Activated naive CD4-positive, alpha-beta T cell treated with anti-CD3 and anti-CD28 coated beads, Interleukin-2, amount 10 ng/mL, durations not matched to agents 7 days and 5 days (primary cell): ENCODE data around the gene ARHGAP31.
A peak's percentile ranks its signal among the peaks of the same experiment; 100 is the strongest.

ENCODE experiments used
- CTCF ChIA-PET: fragments of 350-600 bp; sonication (Branson Sonifier 250); formaldehyde crosslinking; loops from one replicate; lab custom pipeline; 2021; ENCODE audit warnings: antibody characterized with exemption; lab: Charles Lee
- DNase-seq: peaks from one replicate; pipeline ENCODE4 v3.0.0-alpha.2; 2020
- H3K27ac Mint-ChIP-seq: one replicate; pipeline ENCODE4 v1.8.0; 2021; ENCODE audit warnings: mild to moderate bottlenecking, moderate library complexity, mixed read lengths
- H3K27me3 Mint-ChIP-seq: one replicate; pipeline ENCODE4 v1.8.0; 2021; ENCODE audit warnings: mild to moderate bottlenecking, mixed read lengths
- H3K36me3 Mint-ChIP-seq: one replicate; pipeline ENCODE4 v1.8.0; 2021; ENCODE audit warnings: mixed read lengths
- H3K4me1 Mint-ChIP-seq: one replicate; pipeline ENCODE4 v1.8.0; 2021; ENCODE audit warnings: mixed read lengths
- H3K4me3 Mint-ChIP-seq: one replicate; pipeline ENCODE4 v1.8.0; 2021; ENCODE audit warnings: mild to moderate bottlenecking, moderate library complexity, mixed read lengths
- H3K9me3 Mint-ChIP-seq: one replicate; pipeline ENCODE4 v1.8.0; 2021; ENCODE audit warnings: mixed read lengths

ARHGAP31 gene

GRCh38 chr3:119288669-119289403 lies 5.3 kb upstream of the ARHGAP31 start:
- peaks cover 31% of the 10 kb centered on the region for H3K9me3 Mint-ChIP-seq
- DNase-seq: no peak
- H3K27ac Mint-ChIP-seq: no peak overlapping the region

GRCh38 chr3:119289404-119289770 lies 4.8 kb upstream of the ARHGAP31 start:
- H3K27me3 Mint-ChIP-seq: peaks cover 50% of the 10 kb centered on the region
- H3K27ac Mint-ChIP-seq: no peak overlapping the region
- H3K36me3 Mint-ChIP-seq: peaks cover 11% of the 10 kb centered on the region
- peaks cover 23% of the 10 kb centered on the region for H3K4me1 Mint-ChIP-seq
- DNase-seq: no peak
- CTCF ChIA-PET: no interaction called here
- peaks cover 28% of the 10 kb centered on the region for H3K9me3 Mint-ChIP-seq
- H3K4me3 Mint-ChIP-seq: no peak overlapping the region

More at GRCh38 chr3:119288669-119289403, 5.3 kb upstream of the ARHGAP31 start:
- peaks cover 20% of the 10 kb centered on the region for H3K4me1 Mint-ChIP-seq
- peaks cover 11% of the 10 kb centered on the region for H3K36me3 Mint-ChIP-seq
- H3K4me3 Mint-ChIP-seq: no peak overlapping the region
- H3K27me3 Mint-ChIP-seq: peaks cover 46% of the 10 kb centered on the region
- CTCF ChIA-PET: no interaction called here

GRCh38 chr3:119290613-119291012 lies 3.6 kb upstream of the ARHGAP31 start:
- Mint-ChIP-seq H3K27me3 (peaks cover 51% of the 10 kb centered on the region), H3K36me3 (peaks cover 8% of the 10 kb centered on the region), H3K27ac (no peak overlapping the region), H3K4me1 (peaks cover 32% of the 10 kb centered on the region), H3K9me3 (peaks cover 23% of the 10 kb centered on the region), H3K4me3 (no peak overlapping the region)
- DNase-seq: no peak
- CTCF ChIA-PET: interaction anchor here (1.2 kb wide), 1 partner anchor 63 kb away, joined by 3 read pairs; no protein-coding TSS in a partner anchor

- H3K4me3 Mint-ChIP-seq: no peak overlapping the region
- CTCF ChIA-PET: interaction anchor here (1.2 kb wide), 1 partner anchor 62 kb away, joined by 3 read pairs; no protein-coding TSS in a partner anchor
These were observed 3.0 kb upstream of the ARHGAP31 start for GRCh38 chr3:119291062-119291700.

GRCh38 chr3:119292666-119293065 lies 1.5 kb upstream of the ARHGAP31 start:
- H3K27ac Mint-ChIP-seq: peak overlapping the region; percentile 16
- no peak for DNase-seq
- peak overlapping the region; percentile 83 for H3K4me3 Mint-ChIP-seq
- H3K4me1 Mint-ChIP-seq: peaks cover 42% of the 10 kb centered on the region
- peaks cover 12% of the 10 kb centered on the region for H3K9me3 Mint-ChIP-seq
- H3K36me3 Mint-ChIP-seq: peaks cover 3% of the 10 kb centered on the region
- CTCF ChIA-PET: no interaction called here
- H3K27me3 Mint-ChIP-seq: peaks cover 49% of the 10 kb centered on the region

More at GRCh38 chr3:119291062-119291700, 3.0 kb upstream of the ARHGAP31 start:
- H3K9me3 Mint-ChIP-seq: peaks cover 21% of the 10 kb centered on the region
- peaks cover 8% of the 10 kb centered on the region for H3K36me3 Mint-ChIP-seq
- H3K4me1 Mint-ChIP-seq: peaks cover 37% of the 10 kb centered on the region
- H3K27me3 Mint-ChIP-seq: peaks cover 46% of the 10 kb centered on the region
- no peak for DNase-seq
- no peak overlapping the region for H3K27ac Mint-ChIP-seq

- CTCF ChIA-PET: interaction anchor here (0.6 kb wide), 1 partner anchor 387 kb away, joined by 3 read pairs; no protein-coding TSS in a partner anchor
- H3K27me3 Mint-ChIP-seq: peaks cover 52% of the 10 kb centered on the region
These were observed 895 bp upstream of the ARHGAP31 start for GRCh38 chr3:119293105-119293870.

GRCh38 chr3:119294696-119295671 lies 801 bp downstream of the ARHGAP31 start:
- Mint-ChIP-seq H3K36me3 (no peaks in the 10 kb centered on the region), H3K4me3 (peak overlapping the region; percentile 74), H3K4me1 (peaks cover 48% of the 10 kb centered on the region), H3K9me3 (no peaks in the 10 kb centered on the region), H3K27me3 (peaks cover 45% of the 10 kb centered on the region), H3K27ac (peak overlapping the region; percentile 66)
- CTCF ChIA-PET: interaction anchor here (0.5 to 1.3 kb wide), 4 partner anchors 54 to 124 kb away, joined by 3 to 4 read pairs (median 3); partner anchors contain the start of gene B4GALT4
- peak; percentile 57 for DNase-seq

More at GRCh38 chr3:119293105-119293870, 895 bp upstream of the ARHGAP31 start:
- Mint-ChIP-seq H3K27ac (peak overlapping the region; percentile 85), H3K36me3 (no peaks in the 10 kb centered on the region), H3K4me1 (peaks cover 47% of the 10 kb centered on the region), H3K9me3 (peaks cover 6% of the 10 kb centered on the region), H3K4me3 (peak overlapping the region; percentile 83)
- DNase-seq: no peak

GRCh38 chr3:119295816-119296726 lies 1.9 kb downstream of the ARHGAP31 start:
- no peaks in the 10 kb centered on the region for H3K36me3 Mint-ChIP-seq
- no peak for DNase-seq
- H3K4me3 Mint-ChIP-seq: no peak overlapping the region
- no peaks in the 10 kb centered on the region for H3K9me3 Mint-ChIP-seq
- CTCF ChIA-PET: interaction anchor here (0.6 to 1.7 kb wide), 5 partner anchors 52 to 71 kb away, joined by 3 to 4 read pairs (median 3); no protein-coding TSS in a partner anchor
- no peak overlapping the region for H3K27ac Mint-ChIP-seq
- peaks cover 47% of the 10 kb centered on the region for H3K4me1 Mint-ChIP-seq
- H3K27me3 Mint-ChIP-seq: peaks cover 41% of the 10 kb centered on the region

GRCh38 chr3:119296727-119297122 lies 2.5 kb downstream of the ARHGAP31 start:
- H3K27me3 Mint-ChIP-seq: peaks cover 45% of the 10 kb centered on the region

GRCh38 chr3:119297169-119297568 lies 3.0 kb downstream of the ARHGAP31 start:
- Mint-ChIP-seq H3K9me3 (no peaks in the 10 kb centered on the region), H3K27ac (no peak overlapping the region), H3K4me1 (peaks cover 44% of the 10 kb centered on the region), H3K36me3 (no peaks in the 10 kb centered on the region), H3K27me3 (peaks cover 49% of the 10 kb centered on the region), H3K4me3 (no peak overlapping the region)
- CTCF ChIA-PET: interaction anchor here (0.6 to 1.7 kb wide), 3 partner anchors 21 to 56 kb away, joined by 3 to 4 read pairs (median 4); no protein-coding TSS in a partner anchor
- DNase-seq: no peak

More at GRCh38 chr3:119296727-119297122, 2.5 kb downstream of the ARHGAP31 start:
- no peaks in the 10 kb centered on the region for H3K36me3 Mint-ChIP-seq
- H3K9me3 Mint-ChIP-seq: no peaks in the 10 kb centered on the region
- CTCF ChIA-PET: interaction anchor here (0.6 to 1.7 kb wide), 4 partner anchors 21 to 70 kb away, joined by 3 to 4 read pairs (median 4); no protein-coding TSS in a partner anchor
- no peak for DNase-seq
- H3K27ac Mint-ChIP-seq: no peak overlapping the region
- H3K4me1 Mint-ChIP-seq: peaks cover 44% of the 10 kb centered on the region
- no peak overlapping the region for H3K4me3 Mint-ChIP-seq

- Mint-ChIP-seq H3K9me3 (no peaks in the 10 kb centered on the region), H3K4me3 (no peak overlapping the region), H3K27ac (no peak overlapping the region), H3K4me1 (peaks cover 31% of the 10 kb centered on the region), H3K36me3 (no peaks in the 10 kb centered on the region), H3K27me3 (peaks cover 55% of the 10 kb centered on the region)
- DNase-seq: no peak
- CTCF ChIA-PET: interaction anchor here (1.1 kb wide), 1 partner anchor 54 kb away, joined by 4 read pairs; no protein-coding TSS in a partner anchor
These were observed 4.4 kb downstream of the ARHGAP31 start for GRCh38 chr3:119298565-119298941.

- H3K27ac Mint-ChIP-seq: no peak overlapping the region
- no peak overlapping the region for H3K4me3 Mint-ChIP-seq
- peaks cover 12% of the 10 kb centered on the region for H3K4me1 Mint-ChIP-seq
- DNase-seq: no peak
- no peaks in the 10 kb centered on the region for H3K36me3 Mint-ChIP-seq
- CTCF ChIA-PET: interaction anchor here (0.7 kb wide), 1 partner anchor 28 kb away, joined by 3 read pairs; no protein-coding TSS in a partner anchor
- H3K27me3 Mint-ChIP-seq: peaks cover 49% of the 10 kb centered on the region
- no peaks in the 10 kb centered on the region for H3K9me3 Mint-ChIP-seq
These were observed 6.8 kb downstream of the ARHGAP31 start for GRCh38 chr3:119300991-119301391.
